Astrocyte (in vitro differentiated cells and primary cell): ENCODE data around the gene GPRC5B. TPM values are rescaled to one million over a fixed set of nuclear protein-coding genes. Genes with fewer than 3 reads are reported as not detected.
A peak's percentile ranks its signal among the peaks of the same experiment; 100 is the strongest.

Source experiments
- DNase-seq: peaks from one replicate; pipeline ENCODE4 v3.0.0-alpha.2; 2010; ENCODE audit warnings: low read depth
- FAIRE-seq: peaks from 2 replicates; lab custom pipeline; 2011; peaks lifted over from hg19 to GRCh38; lab: Jason Lieb, UNC
- H2AFZ ChIP-seq: 2 replicates; pipeline ENCODE4 v1.6.0; 2012; ENCODE audit warnings: low read depth, low read length, inconsistent platforms
- H3K27ac ChIP-seq: 2 replicates; pipeline ENCODE4 v1.5.1; 2011; ENCODE audit warnings: low read depth, low read length, inconsistent platforms
- H3K27me3 ChIP-seq: 2 replicates; pipeline ENCODE4 v1.6.0; 2011; ENCODE audit warnings: low read length, inconsistent platforms; ENCODE audit not compliant: insufficient read depth
- H3K36me3 ChIP-seq: 2 replicates; pipeline ENCODE4 v1.5.1; 2011; ENCODE audit warnings: low read length, inconsistent platforms; ENCODE audit not compliant: insufficient read depth
- H3K4me1 ChIP-seq: 2 replicates; pipeline ENCODE4 v1.5.1; 2011; ENCODE audit warnings: low read length, inconsistent platforms; ENCODE audit not compliant: insufficient read depth
- H3K4me2 ChIP-seq: 2 replicates; pipeline ENCODE4 v1.6.0; 2012; ENCODE audit warnings: low read length, inconsistent platforms
- H3K4me3 ChIP-seq: 2 replicates; pipeline ENCODE4 v1.5.1; 2011; ENCODE audit warnings: low read depth, mild to moderate bottlenecking, low read length, inconsistent platforms; ENCODE audit not compliant: insufficient read depth
- H3K79me2 ChIP-seq: 2 replicates; pipeline ENCODE4 v1.6.0; 2012; ENCODE audit warnings: mild to moderate bottlenecking, low read length, inconsistent platforms; ENCODE audit not compliant: insufficient read depth
- H3K9ac ChIP-seq: 2 replicates; pipeline ENCODE4 v1.6.0; 2012; ENCODE audit warnings: mild to moderate bottlenecking, low read length, inconsistent platforms
- H3K9me3 ChIP-seq: 2 replicates; pipeline ENCODE4 v1.5.1; 2012; ENCODE audit warnings: low read depth, mild to moderate bottlenecking, low read length, inconsistent platforms; ENCODE audit not compliant: insufficient read depth
- H4K20me1 ChIP-seq: 2 replicates; pipeline ENCODE4 v1.6.0; 2012; ENCODE audit warnings: low read length, inconsistent platforms; ENCODE audit not compliant: insufficient read depth
- H3K27ac Mint-ChIP-seq: one replicate; pipeline ENCODE4 v1.8.0; 2021; ENCODE audit warnings: mild to moderate bottlenecking, mixed read lengths; ENCODE audit not compliant: unreplicated experiment
- H3K27me3 Mint-ChIP-seq: one replicate; pipeline ENCODE4 v1.8.0; 2021; ENCODE audit warnings: low read depth, mixed read lengths; ENCODE audit not compliant: unreplicated experiment
- H3K36me3 Mint-ChIP-seq: one replicate; pipeline ENCODE4 v1.8.0; 2021; ENCODE audit warnings: low read depth, mixed read lengths; ENCODE audit not compliant: unreplicated experiment
- H3K4me1 Mint-ChIP-seq: one replicate; pipeline ENCODE4 v1.8.0; 2021; ENCODE audit warnings: low read depth, mixed read lengths; ENCODE audit not compliant: unreplicated experiment
- H3K4me3 Mint-ChIP-seq: one replicate; pipeline ENCODE4 v1.8.0; 2021; ENCODE audit warnings: mild to moderate bottlenecking, moderate library complexity, mixed read lengths; ENCODE audit not compliant: unreplicated experiment
- H3K9me3 Mint-ChIP-seq: one replicate; pipeline ENCODE4 v1.8.0; 2021; ENCODE audit warnings: mild to moderate bottlenecking, mixed read lengths; ENCODE audit not compliant: unreplicated experiment
- EZH2 ChIP-seq: IDR thresholded peaks from 2 replicates; pipeline ENCODE4 v1.6.1; 2012; ENCODE audit warnings: mild to moderate bottlenecking, low read length, inconsistent platforms; ENCODE audit not compliant: insufficient read depth
- total RNA-seq: library from RNA; stranded (reverse); gene quantifications from 2 replicates; pipeline ENCODE4 v1.2.1, GENCODE V29; 2021
- TF ChIP-seq, protein P1 (sequence below): IDR thresholded peaks from 2 replicates; pipeline ENCODE4 v1.5.1; 2011; ENCODE audit warnings: low read depth, mild to moderate bottlenecking, inconsistent platforms, low read length, moderate library complexity; ENCODE audit not compliant: insufficient read depth

Gene GPRC5B
- total RNA-seq, 1 donor from 2014 or later, result 9.3 TPM

GRCh38 chr16:19837984-19838707 lies 46.5 kb downstream of the GPRC5B start:
- Histone ChIP-seq H3K79me2 (no peaks in the 10 kb centered on the region), H3K27ac (no peak overlapping the region), H3K4me1 (peaks cover 7% of the 10 kb centered on the region), H3K9me3 (no peaks in the 10 kb centered on the region), H3K4me3 (no peak overlapping the region), H3K9ac (no peak overlapping the region), H3K4me2 (no peak overlapping the region), H2AFZ (no peak overlapping the region), H4K20me1 (no peaks in the 10 kb centered on the region), H3K27me3 (no peaks in the 10 kb centered on the region), H3K36me3 (no peaks in the 10 kb centered on the region)
- TF ChIP-seq, protein P1, sequence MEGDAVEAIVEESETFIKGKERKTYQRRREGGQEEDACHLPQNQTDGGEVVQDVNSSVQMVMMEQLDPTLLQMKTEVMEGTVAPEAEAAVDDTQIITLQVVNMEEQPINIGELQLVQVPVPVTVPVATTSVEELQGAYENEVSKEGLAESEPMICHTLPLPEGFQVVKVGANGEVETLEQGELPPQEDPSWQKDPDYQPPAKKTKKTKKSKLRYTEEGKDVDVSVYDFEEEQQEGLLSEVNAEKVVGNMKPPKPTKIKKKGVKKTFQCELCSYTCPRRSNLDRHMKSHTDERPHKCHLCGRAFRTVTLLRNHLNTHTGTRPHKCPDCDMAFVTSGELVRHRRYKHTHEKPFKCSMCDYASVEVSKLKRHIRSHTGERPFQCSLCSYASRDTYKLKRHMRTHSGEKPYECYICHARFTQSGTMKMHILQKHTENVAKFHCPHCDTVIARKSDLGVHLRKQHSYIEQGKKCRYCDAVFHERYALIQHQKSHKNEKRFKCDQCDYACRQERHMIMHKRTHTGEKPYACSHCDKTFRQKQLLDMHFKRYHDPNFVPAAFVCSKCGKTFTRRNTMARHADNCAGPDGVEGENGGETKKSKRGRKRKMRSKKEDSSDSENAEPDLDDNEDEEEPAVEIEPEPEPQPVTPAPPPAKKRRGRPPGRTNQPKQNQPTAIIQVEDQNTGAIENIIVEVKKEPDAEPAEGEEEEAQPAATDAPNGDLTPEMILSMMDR, result no peak
- TF ChIP-seq EZH2, result no peak
- Mint-ChIP-seq H3K4me3 (no peak overlapping the region), H3K27ac (peak overlapping the region; percentile 56), H3K4me1 (peaks cover 15% of the 10 kb centered on the region), H3K36me3 (no peaks in the 10 kb centered on the region), H3K27me3 (no peaks in the 10 kb centered on the region), H3K9me3 (no peaks in the 10 kb centered on the region)
- DNase-seq (no peak), FAIRE-seq (no peak)

DNA sequence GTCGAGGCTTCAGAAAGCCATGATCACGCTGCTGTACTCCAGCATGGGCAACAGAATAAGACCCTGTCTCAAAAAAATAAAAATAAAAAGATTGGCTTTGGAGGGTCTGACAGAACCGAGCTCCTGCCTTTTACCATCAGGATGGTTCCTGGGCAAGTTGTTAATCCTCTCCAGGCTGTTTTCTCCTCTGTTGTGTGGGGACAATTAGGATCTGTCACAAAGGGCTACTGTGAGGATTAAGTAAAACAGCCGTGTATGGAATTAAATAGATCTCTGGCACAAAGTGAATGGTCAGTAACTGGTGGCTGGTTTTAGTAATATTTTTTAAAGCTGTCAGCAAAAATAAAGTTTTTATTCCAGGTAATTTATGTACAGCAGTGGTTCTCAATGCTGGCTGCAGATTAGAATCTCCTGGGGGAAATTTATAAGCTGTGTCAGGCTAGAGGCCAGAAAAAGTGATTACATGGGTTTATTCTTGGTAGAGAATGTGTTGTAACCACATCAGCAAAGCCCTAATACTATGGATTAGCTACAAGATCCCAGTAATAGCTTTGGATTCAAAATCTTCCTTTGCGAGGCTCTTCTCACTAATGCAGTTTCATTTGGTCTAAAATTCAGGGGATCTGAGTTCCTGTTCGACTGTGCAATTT lies 47.2 kb downstream of the GPRC5B start:
- no peak overlapping the region for H3K4me3 Mint-ChIP-seq
- Histone ChIP-seq H3K4me3 (no peak overlapping the region), H3K36me3 (no peaks in the 10 kb centered on the region), H3K9me3 (no peaks in the 10 kb centered on the region), H3K4me1 (peaks cover 7% of the 10 kb centered on the region), H3K27ac (no peak overlapping the region), H3K9ac (no peak overlapping the region), H3K79me2 (no peaks in the 10 kb centered on the region), H3K4me2 (no peak overlapping the region), H4K20me1 (no peaks in the 10 kb centered on the region), H3K27me3 (no peaks in the 10 kb centered on the region), H2AFZ (no peak overlapping the region)
- TF ChIP-seq EZH2, result no peak
- TF ChIP-seq, protein P1, result no peak
- H3K27ac Mint-ChIP-seq, result peak overlapping the region; percentile 56
- no peaks in the 10 kb centered on the region for H3K9me3 Mint-ChIP-seq
- FAIRE-seq (no peak), DNase-seq (peak; percentile 10)
- H3K27me3 Mint-ChIP-seq, result no peaks in the 10 kb centered on the region
- H3K36me3 Mint-ChIP-seq, result no peaks in the 10 kb centered on the region
- H3K4me1 Mint-ChIP-seq, result peaks cover 17% of the 10 kb centered on the region

GRCh38 chr16:19835968-19836421 lies 48.7 kb downstream of the GPRC5B start:
- Mint-ChIP-seq H3K27ac (peak overlapping the region; percentile 42), H3K9me3 (no peaks in the 10 kb centered on the region), H3K4me1 (peaks cover 30% of the 10 kb centered on the region), H3K36me3 (no peaks in the 10 kb centered on the region), H3K4me3 (no peak overlapping the region), H3K27me3 (no peaks in the 10 kb centered on the region)
- DNase-seq, result peak; percentile 70
- Histone ChIP-seq H3K4me1 (peaks cover 17% of the 10 kb centered on the region), H4K20me1 (no peaks in the 10 kb centered on the region), H3K4me2 (no peak overlapping the region), H3K27ac (peak overlapping the region; percentile 44), H3K9ac (no peak overlapping the region), H3K4me3 (no peak overlapping the region), H3K9me3 (no peaks in the 10 kb centered on the region), H3K27me3 (no peaks in the 10 kb centered on the region), H2AFZ (no peak overlapping the region), H3K79me2 (no peaks in the 10 kb centered on the region), H3K36me3 (no peaks in the 10 kb centered on the region)
- TF ChIP-seq, protein P1, result no peak
- TF ChIP-seq EZH2, result no peak
- peak; percentile 5 for FAIRE-seq
